HG03097 (cell line): ENCODE results near the gene RASGEF1C.

ENCODE experiments used
- ATAC-seq: cut with Tn5 transposase; IDR thresholded peaks from one replicate; pipeline ENCODE4 v1.9.1; 2021; ENCODE audit not compliant: unreplicated experiment, low FRiP score

The RASGEF1C gene

DNA sequence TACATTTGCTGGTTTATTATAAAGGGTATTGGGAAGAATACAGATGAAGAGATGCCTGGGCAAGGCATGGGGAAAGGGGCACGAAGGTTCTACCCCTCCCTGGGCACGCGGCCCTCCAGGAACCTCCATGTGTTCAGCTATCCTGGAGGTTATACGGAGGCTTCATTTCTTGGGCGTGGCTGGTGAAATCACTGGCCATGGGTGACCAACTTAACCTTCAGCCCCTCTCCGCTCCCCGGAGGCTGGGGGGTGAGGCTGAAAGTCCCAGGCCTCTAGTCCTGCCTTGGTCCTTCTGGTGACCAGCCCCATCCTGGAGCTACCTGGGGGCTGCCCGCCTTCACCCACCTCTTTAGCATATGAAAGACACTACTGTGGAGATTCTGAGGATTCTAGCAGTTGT is 120.5 kb downstream of the RASGEF1C start:
- no peak for ATAC-seq

DNA sequence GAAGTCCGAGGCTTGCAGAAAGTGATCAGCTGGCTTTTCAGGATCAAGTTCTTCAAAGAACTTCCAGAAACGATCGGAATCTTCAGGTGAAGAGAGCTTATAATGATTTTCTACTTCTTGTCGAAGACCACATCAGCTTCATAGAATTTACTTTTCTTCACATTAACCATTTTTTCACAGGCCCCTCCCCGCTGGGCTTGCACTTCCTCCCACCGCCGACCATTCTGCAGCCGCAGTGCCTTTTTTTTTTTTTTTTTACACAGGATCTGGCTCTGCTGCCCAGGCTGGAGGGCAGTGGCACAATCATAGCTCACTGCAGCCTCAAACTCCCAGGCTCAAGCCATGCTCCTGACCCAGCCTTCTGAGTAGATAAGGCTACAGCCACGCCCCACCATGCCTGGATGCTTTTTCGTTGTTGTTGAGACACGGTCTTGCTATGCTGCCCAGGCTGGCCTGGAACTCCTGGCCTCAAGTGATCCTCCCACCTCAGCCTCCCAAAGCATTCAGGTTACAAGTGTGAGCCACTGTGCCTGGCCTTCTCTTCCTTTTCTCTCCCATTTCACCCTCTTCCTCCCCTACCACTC is 122.1 kb downstream of the RASGEF1C start:
- no peak for ATAC-seq

DNA sequence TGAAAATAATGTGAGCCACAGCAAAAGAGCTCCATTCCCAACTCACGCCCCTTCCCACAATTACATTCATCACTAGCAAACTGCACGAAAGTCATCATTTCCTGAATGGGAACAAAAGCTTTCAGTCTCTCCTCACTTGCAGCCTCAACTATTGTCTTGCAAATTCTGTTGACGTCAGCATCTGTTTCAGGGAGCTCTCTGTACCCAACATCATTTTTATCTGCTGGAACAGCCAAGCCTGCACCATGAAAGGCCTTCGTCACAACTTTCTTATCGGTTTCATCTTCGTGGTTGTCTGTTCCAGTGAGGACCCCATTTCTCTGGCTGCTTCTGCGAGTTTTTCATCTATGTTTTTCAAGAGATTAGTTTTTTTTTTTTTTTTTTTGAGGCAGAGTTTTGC is 123.2 kb downstream of the RASGEF1C start:
- no peak for ATAC-seq

DNA sequence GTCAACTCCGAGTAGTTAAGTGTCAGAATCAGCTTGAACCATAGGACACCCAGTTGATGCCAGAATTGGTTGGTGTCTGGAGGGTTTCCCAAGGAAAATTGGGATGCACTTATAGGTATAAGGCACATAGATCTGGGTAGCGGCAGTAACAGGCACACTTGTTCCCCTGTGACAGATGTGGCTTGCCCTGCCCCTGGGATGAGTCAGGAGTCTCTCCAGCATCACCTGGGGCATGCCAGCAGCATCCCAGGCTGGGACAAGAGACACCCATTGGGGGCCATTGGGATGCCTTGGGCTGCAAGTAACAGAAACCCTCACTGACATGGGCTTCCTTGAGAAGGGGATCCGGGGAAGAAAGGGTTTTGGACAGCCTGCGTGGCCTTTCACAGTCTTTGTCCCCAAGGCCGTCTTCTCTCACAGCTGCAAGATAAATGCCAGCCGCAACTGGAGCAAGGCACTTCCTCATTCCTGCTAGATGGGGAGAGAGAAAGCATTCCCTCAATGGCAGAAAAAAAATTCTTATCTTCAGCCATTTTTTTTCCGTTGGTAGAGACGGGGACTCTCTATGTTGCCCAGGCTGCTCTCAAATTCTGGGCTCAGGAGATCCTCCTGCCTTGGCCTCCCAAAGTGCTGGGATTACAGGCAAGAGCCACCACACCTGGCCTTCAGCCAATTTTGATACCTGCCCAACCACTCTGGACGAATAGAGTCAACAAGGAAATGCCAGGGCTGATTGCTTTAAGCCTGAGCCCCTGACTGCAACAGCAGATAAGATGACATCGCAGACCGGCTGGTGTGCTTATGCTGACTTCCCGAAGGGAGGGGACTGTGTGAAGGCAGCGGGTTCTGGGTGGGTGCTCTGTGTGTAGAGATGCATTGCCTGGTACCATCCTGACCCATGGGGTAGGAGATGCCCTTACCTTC is 124.1 kb downstream of the RASGEF1C start:
- ATAC-seq: no peak

DNA sequence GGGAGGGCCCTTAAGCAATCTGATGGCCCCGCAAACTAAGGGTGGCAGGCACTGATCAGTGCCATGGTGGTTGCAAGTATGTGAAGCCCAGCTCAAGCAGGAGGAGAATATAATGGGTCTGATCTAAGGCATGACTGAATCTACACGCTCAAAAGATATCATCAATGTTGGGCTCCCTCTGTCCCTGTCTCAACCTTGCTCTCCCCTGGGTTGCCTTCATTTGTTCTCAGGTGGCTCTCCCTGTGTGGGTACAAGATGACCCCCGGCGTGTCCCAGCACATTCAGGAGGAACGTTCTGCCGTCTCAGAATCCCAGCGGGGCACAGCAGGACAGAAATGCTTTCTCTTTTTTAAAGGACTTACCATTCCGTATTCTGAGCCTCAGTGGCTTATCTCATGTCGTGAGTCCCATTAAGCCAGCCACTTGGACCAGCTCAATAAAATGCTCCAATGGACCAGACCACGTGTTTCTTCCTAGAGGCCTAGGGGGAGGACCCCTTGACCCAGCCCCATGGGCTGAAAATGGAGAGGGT is 125.4 kb downstream of the RASGEF1C start:
- ATAC-seq: no peak

DNA sequence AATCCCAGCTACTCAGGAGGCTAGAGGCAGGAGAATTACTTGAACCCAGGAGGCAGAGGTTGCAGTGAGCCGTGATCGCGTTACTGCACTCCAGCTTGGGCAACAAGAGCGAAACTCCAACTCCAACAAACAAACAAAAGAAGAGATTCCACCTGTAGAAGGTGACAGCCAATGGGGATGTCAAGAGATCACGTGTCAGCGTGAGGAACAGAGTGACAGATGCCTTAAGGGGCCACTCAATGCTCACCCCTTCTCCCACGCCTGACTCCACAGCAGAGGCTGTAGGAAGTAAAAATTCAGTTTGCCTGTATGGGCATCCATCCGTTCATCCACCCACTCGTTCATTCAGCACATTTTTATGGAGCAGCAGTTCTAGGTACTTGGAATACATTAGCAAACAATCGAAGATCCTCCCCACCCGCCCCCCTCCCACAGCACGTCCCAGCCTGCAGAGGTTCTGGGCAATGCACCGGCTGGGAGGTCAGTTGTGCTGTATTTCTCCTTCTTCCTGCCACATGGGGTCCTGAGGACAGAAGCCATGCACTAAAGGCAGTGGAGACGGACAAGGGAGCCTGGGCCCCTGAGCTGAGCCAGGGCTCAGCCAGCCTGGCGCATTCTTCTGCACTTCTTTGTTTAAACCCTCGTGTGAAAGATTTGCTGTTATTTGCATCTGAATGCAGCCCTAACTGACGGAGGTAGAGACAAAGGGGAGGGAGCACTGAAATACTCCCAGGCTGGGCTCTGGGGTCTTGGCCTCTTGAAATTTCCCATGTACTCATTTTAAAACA is 126.2 kb downstream of the RASGEF1C start:
- ATAC-seq: no peak

DNA sequence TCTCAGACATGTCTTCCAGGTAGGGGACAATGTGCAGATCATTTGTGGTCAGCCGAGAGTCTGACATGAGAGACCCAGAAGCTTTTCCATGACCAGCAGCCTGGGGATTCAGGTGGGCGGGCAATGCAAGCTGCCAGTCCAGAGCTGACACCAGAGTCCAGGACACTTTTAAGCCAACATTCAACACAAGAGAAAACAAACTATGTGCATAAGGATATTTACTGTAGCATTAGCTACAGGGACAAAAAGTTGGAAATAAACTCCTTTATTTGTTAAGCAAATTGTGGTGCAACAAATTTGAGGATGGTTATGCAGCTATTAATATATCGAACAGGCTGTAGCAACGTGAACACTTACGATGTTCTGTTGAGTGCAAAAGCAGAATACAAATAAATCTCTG is 127.5 kb downstream of the RASGEF1C start:
- ATAC-seq: no peak

DNA sequence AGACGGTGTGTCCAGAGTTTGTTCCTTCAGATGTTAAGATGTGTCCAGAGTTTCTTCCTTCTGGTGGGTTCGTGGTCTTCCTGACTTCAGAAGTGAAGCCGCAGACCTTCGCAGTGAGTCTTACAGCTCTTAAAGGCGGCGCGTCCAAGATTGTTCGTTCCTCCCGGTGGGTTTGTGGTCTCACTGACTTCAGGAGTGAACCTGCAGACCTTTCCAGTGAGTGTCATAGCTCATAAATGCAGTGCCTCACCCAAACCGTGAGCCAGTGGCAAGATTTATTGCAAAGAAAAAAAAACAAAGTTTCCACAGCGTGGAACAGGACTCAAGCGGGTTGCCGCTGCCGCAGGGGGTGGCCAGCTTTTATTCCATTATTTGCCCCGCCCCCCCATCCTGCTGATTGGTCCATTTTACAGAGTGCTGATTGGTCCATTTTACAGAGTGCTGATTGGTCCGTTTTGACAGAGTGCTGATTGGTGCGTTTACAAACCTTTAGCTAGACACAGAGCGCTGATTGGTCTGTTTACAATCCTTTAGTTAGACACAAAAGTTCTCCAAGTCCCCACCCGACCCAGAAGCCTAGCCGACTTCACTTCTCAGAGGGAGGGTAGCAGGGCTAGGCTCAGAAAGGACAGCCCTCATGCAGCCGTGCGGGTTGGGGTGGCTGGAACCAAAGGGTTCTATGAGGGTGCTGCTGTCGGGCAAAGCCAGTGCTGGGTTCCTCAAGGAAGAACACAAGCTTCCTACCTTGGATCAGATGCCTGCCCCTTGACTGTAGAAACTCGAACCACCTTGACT is 128.3 kb downstream of the RASGEF1C start:
- ATAC-seq: no peak

DNA sequence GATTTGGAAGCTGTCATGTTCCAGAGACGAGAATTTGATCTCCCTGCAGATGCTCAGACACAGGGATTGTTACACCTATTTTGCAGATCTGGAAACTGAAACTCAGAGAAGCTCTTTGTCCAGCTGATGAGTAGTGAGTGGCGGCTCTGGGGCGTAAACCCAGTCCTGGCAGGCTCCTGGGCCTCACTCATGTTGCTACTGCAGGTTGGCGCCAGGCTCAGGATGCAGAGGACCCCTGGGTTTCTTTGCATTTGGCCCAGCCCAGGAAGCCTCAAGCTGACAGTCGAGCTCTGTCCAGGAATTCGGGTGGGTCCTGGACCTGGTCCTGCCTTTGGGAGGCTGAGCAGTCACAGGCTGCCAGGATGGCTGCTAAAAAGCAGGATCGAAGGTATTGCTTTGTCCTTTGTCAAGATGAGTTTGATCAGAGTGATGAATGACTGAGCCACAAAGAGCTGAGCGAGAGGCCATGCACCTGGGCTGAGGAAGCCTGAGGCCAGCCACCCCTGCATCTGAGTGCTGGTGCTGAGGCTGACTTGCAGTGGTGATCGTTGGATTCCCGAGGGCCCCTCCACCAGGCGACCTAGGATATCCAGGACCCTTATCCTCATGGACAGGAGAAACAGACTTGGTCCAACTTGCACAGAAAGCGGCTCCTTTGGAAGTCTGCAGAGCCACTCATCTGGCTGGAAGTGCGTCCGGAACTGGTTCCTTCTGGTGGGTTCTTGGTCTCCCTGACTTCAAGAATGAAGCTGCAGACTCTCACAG is 129.1 kb downstream of the RASGEF1C start:
- no peak for ATAC-seq

DNA sequence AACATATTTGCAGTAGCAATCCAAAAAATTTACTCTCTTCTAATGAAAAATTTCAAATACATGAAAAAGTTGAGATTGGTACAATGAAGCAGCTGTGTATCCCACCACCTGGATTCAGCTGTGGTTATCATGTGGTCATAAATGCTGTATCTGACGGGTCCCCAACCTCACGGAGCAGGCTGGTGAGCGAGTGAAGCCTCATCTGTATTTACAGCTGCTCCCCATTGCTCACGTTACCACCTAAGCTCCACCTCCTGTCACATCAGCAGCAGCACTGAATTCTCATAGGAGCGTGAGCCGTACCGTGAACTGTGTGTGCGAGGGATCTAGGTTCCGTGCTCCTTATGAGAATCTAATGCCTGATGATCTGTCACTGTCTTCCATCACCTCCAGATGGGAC is 130.7 kb downstream of the RASGEF1C start:
- no peak for ATAC-seq

DNA sequence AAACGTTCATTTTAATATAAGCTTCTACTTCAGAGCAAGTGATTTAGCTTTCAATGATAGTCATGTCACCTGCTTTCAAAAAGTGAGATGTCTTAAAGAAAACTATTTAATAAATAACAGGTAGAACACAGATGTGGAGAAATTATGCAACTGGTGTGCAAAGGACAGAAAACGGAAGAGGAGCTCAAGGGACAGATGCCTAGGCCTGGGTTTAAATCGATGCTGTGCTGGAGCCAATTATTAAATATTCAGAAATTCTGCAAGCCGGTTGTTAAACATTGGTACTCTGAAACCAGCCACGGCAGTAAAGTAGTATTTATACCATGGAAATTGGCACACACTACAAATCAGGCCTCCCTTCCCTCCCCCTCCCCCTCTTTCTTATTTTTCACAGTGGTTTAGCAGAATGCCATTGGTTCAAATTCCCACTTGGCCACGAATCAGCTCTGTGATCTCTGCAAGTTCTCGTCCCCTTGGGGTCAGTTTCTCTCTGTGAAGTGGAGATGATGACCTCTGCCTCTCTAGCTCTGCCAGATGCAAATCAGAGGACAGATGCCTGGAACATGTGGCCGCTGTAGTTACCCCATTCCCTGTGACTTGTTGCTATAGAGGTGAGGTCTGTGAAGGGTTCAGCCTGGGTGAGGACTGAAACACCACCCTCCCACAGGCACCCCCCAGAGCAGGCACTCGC is 131.3 kb downstream of the RASGEF1C start:
- no peak for ATAC-seq

DNA sequence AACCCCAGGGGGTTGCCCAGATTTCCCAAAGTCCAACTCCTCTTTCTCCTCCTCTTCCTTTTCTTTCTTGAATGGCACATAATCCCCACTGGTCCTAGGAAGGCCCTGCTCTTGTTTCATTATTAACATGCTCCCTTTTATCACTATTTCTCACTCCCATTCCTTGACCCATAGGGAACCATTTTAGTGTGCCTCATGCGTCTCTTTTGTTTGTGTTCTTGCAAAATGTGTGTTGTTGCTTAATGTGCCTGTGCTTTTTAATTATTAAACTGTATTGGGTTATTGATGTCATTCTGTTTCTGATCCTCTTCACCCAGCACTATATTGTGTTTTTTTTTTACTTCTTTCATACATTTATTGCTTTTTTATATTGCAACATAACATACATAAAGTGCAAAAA is 133.3 kb downstream of the RASGEF1C start:
- ATAC-seq: no peak

DNA sequence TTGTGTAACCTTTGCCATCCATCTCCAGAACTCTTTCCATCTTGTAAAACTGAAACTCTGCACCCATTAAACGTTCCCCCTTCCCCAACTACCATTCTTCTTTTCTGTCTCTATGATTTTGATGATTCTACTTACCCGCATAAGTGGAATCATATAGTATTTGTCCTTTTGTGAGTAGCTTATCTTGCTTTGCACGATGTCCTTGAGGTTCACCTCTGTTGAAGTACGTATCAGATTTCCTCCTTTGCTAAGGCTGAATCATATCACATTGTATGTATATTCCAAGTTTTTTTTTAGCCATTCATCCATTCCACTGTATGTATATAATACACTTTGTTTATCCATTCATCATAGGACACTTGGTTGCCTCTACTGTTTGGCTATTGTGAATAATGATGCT is 134.5 kb downstream of the RASGEF1C start:
- no peak for ATAC-seq

DNA sequence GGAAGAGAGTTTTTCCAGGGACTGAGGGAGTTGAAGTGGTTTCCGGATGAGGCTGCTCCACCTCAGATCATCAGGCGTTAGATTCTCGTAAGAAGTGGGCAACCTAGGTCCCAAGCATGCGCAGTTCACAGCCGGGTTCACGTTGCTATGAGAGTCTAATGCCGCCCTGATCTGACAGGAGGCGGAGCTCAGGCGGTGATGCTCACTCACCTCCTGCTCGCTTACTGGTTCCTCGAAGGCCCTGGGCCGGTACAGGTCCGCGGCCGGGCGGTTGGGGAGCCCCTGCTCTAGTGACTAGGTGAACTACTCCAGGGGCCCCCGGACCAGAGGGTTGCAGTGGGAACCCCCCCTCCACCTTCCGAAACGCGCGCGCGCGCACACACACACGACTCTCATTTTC is 136.5 kb downstream of the RASGEF1C start:
- ATAC-seq: no peak

DNA sequence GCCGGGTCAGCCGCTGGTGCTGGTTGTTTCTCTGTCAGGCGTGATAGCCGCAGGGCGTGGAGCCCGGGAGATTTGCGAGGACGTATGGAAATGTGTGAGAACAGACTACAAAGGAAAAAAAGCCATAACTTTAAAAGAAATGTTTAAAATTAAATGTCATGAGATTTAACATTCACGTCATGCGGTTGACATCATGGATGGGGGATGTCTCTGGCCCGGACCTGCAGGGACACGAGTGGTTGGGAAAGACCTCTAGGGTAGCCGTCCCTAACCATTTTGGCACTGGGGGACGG is 136.8 kb downstream of the RASGEF1C start:
- ATAC-seq: no peak

DNA sequence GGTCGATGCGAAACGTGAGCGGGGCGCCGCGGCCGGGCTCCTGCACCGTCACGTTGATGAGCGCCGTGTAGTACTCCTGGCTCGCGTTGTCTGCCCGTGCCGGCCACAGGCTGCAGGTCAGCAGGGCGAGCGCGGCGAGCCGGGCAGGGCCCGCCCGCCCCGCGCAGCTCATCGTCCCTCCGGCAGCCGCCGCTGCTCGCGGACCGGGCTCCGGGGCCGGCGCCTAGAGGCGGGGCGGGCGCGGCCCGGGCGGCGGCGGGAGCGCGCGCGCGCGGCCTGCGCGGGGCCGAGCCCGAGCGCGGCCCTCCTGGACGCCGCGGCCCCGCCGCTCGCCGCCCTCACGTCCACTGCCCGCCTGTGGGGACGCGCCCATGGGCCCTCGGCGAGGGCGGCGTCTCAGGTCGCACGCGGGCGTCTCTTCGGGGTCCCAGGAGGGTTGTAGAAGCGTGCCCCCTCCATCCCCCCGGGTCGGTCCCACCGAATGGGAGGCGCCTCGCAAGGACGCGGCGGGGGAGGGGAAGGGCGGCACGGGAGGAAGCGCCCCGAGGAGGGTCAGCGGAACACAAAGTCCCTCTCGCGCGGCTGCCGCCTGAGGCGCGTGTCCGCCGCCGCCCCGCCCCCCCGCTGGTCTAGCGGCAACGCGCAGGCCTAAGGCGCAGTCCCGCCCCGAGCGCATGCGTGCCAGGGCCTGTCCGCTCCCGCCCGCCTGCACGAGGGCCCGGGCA is 137.3 kb downstream of the RASGEF1C start, which contains the start of gene RNF130:
RNF130 (minus strand) TSS at position 229 of the 725 bp plus-strand sequence; CDS start at position 172, 57 bp downstream.
- ATAC-seq: no peak

DNA sequence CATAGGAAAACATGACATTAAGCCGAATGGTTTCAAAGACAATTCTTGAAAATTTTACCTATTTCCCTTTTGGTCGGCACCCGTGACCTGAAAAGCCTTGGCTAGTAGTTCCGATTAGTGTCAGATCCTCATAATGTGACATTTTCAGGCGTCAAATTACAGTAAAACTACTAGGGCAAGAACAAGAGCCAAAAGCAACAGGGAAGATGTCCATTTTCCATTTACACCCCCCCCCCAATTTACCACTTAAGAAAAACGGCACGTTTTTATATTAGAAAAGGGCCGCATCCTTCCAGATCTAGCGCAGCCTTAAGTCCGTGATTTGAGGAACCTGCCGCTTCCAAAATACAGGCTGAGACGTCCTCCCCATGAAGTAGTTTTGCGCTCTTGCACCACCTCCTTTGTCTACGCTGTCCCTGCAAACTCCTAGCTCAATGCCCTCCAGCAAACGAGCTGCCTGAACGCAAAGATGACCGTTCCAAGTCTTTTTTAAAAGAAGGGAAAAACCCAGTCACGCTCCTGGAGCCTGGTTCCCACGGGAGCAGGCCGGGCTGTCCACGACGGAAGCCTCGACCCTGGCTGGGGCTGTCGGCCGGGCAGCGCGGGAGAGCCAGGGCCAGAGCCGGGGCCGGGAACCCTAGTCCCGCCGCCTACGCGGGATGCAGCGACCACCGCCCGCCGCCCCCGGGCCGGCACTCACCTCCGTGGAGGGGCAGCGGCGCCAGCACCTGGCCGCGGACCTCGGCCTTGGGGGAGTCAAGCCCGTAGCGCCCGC is 138.1 kb downstream of the RASGEF1C start:
- no peak for ATAC-seq
